H1 (cell line): ENCODE measurements around the gene TLE2.

ENCODE experiments used
- ATF3 ChIP-seq: IDR thresholded peaks from 2 replicates; pipeline ENCODE4 v1.6.1; 2011; ENCODE audit warnings: low read depth, mild to moderate bottlenecking, low read length; ENCODE audit not compliant: insufficient read depth
- CTBP2 ChIP-seq: IDR thresholded peaks from 2 replicates; pipeline ENCODE4 v1.7.0; 2011; ENCODE audit warnings: borderline replicate concordance, mild to moderate bottlenecking, moderate library complexity, mixed read lengths, low read length; ENCODE audit not compliant: insufficient read depth, insufficient read length
- CTCF ChIP-seq, 3 experiments: IDR thresholded peaks; 1 replicate in 2 of 3; 2 replicates in 1 of 3; pipeline versions ENCODE4 v1.5.1 to v1.6.1; 2011; ENCODE audit warnings: low read length in 3 of 3, mild to moderate bottlenecking in 3 of 3, inconsistent platforms in 2 of 3, low read depth in 1 of 3, moderate library complexity in 1 of 3; ENCODE audit not compliant: insufficient read depth in 1 of 3; ENCODE audit errors: control extremely low read depth in 1 of 3
- EZH2 ChIP-seq: fragments of 200-600 bp; sonication (generic); IDR thresholded peaks from 2 replicates; pipeline ENCODE4 v1.7.1; 2012; ENCODE audit warnings: low read depth, mild to moderate bottlenecking, moderate library complexity, low read length, inconsistent platforms; ENCODE audit not compliant: severe bottlenecking
- RNF2 ChIP-seq: fragments of 200-900, 300-1000 bp; sonication (generic); IDR thresholded peaks from 2 replicates; pipeline ENCODE4 v1.7.1; 2016; ENCODE audit warnings: borderline replicate concordance, low read depth, mild to moderate bottlenecking, antibody characterized with exemption, low read length; ENCODE audit not compliant: poor library complexity, severe bottlenecking; ENCODE audit errors: missing control alignments

- TF ChIP-seq CTCF (IDR thresholded peaks at IDR 0.05; ENCODE audit: control extremely low read depth in 1 of 3, insufficient read depth in 1 of 3, low read depth in 1 of 3, low read length in 3 of 3) (no peak), EZH2 (no peak), CTBP2 (no peak), ATF3 (no peak), RNF2 (no peak)
Observed at GRCh38 chr19:3041761-3042620, 12.9 kb upstream of the TLE2 start.
